CD4-positive, alpha-beta T cell treated with Interleukin-4 for 1 hour (primary cell): Measurements from ENCODE around the gene PRSS27.
A peak's percentile ranks its signal among the peaks of the same experiment; 100 is the strongest.
"Not testable (repeated sequence)": the region's sequence is repeated elsewhere in the genome, so short reads cannot be mapped to it uniquely, and the experiment has no call there.

Experiments used
- DNase-seq, 2 donors: peaks; one replicate each; pipeline ENCODE4 v3.0.0-alpha.2; 2020 to 2022

PRSS27 gene

DNA sequence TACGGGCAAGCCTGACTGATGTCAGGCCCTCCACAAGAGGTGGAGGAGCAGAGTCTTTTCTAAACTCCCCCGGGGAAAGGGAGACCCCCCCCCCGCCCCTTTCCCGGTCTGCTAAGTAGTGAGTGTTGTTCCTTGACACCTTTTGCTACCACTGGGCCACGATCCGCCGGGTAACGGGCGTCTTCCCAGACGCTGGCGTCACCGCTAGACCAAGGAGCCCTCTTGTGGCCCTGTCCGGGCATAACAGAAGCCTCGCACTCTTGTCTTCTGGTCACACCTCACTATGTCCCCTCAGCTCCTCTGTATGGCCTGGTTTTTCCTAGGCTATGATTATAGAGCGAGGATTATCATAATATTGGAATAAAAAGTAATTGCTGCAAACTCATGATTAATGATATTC, 50.0 kb downstream of the PRSS27 start:
- peak; percentile 66 to 72 for DNase-seq

DNA sequence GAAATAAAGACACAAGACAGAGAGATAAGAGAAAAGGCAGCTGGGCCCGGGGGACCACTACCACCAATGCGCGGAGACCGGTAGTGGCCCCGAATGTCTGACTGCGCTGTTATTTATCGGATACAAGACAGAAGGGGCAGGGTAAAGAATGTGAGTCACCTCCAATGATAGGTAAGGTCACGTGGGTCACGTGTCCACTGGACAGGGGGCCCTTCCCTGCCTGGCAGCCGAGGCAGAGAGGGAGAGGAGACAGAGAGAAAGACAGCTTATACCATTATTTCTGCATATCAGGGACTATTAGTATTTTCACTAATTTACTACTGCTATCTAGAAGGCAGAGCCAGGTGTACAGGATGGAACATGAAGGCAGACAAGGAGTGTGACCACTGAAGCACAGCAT, 50.4 kb downstream of the PRSS27 start:
- not testable (repeated sequence) for DNase-seq

DNA sequence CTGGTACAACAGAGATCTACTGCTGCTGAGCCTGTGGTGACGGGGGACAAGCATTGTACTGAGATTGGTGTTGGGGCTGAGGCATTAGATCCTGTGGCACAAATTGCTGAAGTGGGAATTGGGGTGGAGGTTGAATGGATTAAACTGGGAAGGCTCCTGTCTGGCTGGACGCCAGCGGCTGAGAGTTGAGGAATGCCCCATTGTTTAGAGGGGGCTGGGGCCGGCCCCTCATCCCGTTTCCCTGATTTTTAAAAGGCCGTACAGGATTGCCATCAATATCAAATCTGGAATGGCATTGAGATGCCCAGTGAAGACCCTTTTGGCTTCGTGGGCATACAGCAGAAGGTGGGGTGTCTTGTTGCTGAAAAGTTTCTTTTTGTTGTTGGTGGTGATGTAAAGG, 53.4 kb downstream of the PRSS27 start:
- DNase-seq, result not testable (repeated sequence)

DNA sequence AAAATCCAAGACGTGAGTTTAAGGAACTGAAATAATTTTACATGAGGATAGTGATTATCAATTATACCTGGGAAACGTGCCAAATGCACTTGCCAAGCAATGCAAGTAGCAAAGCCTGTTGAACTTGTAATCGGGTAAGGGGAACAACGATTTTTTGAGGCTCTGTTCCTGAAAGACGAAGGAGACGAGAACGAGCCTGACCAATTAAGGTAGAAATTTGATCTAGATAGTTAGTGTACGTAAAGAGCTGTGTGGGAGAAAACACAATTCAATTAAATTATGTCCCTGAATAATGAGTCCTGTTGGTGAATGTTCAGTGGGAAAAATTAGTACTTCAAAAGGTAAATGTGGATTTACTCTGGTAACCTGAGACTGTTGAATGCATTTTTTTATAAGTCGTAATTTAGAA, 55.4 kb downstream of the PRSS27 start:
- DNase-seq, result no peak

DNA sequence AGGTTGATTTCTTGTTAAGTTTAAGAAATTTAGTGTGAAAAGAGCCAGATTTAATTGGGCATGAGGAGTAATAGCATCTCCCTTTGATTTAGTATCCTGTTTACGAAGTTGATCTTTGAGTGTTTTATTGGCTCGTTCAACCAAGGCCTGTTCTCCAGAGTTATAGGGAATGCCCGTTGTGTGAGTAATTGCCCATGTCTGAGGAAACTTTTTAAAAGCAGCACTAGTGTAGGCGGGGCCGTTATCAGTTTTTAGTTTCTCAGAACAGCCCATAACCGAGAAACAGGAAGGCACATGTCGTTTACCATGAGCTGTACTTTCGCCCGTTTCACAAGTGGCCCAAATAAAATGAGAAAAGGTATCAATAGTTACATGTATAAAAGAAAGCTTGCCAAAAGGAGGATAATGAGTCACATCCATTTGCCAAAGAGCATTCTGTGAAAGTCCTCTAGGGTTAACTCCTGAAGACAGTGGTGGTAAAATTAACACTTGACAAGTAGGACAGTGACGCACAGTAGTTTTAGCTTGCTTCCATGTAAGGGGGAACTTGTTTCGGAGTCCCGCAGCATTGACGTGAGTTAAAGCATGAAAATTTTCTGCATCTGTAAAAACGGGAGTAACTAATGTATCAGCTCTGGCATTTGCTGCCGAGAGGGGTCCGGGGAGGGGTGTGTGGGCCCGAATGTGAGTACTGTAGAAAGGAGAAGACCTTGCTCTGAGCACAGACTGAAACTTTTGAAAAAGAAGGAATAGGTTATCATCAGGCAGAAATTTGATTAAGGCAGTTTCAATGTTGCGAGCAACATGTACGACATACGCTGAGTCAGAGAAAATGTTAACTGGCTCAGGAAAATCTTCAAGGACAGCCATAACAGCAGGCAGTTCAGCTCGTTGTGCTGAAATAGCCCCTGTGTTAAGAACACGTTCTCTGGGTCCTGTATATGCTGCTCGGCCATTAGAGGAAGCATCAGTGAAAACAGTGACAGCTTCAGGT, 56.2 kb downstream of the PRSS27 start:
- peak; percentile 40 to 76 for DNase-seq
